ENCODE data around the gene DCAF5.

GRCh38 chr14:69153873-69154270 is 953 bp upstream of the DCAF5 start:
- TF ChIP-seq POLR2A (IDR thresholded peaks at IDR 0.05; ENCODE audit: low read depth, low read length) (no peak), TAF1 (IDR thresholded peaks at IDR 0.05; ENCODE audit: borderline replicate concordance, low read depth, low read length) (no peak)

Data from GM12892 (cell line).